Retina (tissue), 1 donor: ENCODE data around the gene PROCA1.

ENCODE experiments used
- DNase-seq: peaks from one replicate; pipeline ENCODE4 v3.0.0-alpha.2; 2016

PROCA1 gene

DNA sequence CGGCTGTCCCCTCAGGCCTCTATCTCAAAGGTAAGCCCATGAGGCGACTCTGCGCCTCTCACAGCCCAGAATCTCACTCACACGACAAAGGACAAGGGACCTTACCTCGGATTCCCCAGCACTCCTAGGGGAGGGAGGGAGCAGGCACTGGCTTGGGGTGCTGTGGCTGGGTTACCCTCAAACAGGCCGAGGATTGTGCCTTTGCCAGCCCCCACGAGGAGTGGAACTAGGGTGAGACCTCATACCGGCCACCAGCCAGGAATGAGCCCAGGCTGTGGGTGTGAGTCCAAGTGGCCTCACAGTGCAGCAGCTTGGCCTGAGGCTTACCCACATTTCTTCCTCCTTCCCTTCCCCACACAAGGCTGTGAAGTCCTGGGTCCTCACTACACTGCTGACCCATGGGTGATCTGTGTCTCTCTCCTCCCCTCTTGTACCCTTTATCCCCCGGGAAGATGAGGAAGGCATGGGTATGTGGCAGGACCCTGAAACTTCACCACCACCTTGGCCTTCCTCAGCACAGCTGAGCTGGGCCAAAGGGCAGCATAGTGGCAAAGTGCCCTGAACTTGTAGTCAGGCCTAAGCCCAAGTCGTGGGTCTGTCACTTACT lies 5.9 kb downstream of the PROCA1 start:
- DNase-seq: no peak

DNA sequence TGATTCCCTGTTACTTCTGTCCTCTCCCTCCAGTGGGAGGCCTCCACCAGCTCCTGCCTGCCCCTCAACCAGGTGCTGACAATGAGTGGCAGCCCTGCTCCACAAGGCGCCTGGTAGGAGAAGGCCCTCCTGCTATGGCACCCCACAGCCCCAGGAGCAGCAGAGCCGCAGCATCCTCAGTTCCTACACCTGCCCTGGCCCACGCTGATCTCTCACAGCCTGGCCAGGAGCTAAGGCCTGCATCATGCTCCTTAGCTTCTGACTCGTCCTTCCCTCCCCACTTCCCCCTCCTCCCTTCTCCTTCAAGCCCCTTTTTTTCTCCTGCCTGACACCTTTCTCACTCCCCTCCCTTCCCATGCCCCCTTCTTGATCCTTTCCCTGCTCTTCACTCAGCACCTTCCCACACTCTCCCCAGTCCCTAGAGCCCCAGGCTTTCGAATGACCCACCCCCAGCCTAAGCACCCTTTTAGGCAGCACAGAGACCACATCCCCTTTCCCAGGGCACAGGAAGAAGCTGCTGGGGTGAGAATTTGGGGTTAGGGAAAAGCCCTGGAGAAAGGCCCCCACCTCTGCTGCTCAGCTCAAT lies 6.5 kb downstream of the PROCA1 start:
- no peak for DNase-seq

DNA sequence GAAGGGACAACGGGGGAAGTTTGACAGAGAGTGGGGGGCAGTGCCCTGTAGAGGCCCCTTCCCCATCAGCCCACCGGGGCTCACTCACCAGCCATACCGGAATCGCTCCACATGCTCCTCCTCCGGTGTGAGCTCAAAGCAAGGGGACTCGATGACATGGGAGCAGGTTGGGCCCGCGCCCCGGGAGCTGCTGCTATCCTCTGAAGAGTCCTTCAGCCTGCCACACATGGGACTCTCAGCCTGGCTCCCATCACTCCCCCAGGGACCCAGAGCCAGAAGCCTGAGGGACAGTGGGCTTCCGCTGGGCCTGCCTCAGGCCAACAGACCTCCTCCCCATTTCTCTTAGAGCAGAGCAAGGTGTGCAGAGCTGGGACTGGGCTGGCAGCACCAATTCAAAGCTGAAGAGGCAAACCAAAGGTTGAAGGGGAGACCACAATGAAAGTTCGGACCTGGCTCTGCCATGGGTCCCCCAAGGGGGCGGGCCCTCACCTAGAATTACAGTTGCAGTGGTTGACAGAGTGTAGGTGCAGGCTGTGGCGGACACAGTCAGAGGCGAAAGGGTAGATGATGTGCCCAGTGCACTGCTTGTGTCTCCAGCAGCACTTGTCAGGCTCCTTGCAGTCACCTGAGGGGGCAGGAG lies 7.3 kb downstream of the PROCA1 start:
- no peak for DNase-seq

DNA sequence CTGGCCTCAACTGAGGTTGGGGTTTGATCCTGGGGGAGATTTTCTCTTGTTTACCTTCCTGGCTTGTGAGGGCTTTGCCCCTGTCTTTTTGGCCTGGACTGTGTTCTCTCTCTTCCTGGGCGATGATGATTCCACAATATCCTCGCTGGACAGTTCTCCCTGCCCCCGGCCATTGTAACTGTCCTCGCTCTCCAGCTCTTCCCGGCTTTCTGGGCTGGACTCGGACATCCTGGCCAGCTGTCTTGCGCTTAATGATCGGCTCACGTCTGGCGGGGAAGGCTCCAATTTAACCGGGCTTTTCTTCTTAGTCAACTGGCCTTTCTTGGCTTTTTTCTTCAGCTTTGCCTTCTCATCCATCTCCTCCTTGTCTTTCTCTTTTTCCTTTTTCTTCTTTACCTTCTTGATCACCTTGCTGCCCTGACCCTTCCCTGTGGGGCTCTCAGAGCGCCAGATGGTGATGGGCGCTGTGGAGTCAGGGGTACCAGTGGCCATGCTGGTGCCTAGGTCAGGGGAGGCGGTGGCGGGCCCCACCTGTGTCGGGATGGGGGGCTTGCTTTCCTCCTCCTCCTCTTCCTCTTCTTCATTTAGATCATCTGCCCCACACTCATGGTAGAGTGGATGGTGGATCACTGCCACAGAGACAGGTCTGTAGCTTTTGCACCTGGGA lies 8.0 kb downstream of the PROCA1 start:
- no peak for DNase-seq

DNA sequence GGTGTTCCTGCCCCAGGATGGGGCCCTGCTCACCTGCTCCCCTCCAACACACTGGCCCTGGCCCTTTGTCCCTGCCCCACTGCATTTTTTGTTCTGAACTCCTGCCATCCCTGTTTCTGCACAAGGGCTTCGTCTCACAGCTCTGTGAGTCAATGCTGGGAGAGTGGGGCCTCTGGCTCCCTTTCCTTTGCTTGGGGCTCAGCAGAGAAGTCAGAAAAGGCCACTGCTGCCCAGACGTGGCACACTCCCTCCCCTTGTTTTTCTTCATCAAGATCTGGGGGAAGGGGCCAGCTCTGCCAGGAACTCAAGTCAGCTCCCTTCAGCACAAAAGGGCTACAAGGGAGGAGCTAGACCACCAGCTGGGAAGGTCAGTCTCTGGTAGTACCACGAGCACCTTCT lies 8.9 kb downstream of the PROCA1 start:
- DNase-seq: no peak

DNA sequence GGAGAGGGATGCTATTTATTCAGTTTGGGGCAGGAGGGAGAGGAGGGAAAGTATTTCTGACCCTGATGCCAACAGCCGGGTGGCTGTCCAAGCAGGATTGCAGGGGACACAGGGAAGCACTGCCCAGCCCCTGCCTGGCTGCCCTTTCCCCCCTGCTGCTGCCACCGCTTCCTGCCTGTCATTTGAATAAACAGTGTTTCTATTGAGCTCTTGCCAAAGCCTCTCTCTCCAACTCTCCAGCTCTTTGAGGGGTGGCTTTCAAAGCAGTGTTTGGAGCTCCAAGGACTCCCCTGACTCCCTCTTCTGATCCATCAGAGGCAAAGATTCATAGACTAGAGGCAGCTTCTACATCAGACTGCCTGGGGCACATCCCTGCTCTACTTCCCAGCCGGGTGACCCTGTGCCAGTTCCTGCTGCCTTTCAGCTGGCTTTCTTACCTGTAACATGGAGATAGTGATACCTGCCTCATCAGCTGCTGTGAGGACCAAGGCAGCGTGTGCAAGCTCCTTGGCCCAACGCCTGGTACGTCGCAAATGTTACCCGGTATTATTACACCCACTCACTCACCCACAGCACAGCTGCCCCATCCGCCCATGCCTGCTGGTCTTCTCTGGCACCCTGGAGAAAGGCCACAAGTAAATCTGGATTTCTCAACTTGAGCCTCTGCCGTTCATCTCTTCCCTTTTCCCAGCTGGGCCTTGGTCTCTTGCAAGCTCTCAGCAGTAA lies 9.5 kb downstream of the PROCA1 start:
- no peak for DNase-seq

DNA sequence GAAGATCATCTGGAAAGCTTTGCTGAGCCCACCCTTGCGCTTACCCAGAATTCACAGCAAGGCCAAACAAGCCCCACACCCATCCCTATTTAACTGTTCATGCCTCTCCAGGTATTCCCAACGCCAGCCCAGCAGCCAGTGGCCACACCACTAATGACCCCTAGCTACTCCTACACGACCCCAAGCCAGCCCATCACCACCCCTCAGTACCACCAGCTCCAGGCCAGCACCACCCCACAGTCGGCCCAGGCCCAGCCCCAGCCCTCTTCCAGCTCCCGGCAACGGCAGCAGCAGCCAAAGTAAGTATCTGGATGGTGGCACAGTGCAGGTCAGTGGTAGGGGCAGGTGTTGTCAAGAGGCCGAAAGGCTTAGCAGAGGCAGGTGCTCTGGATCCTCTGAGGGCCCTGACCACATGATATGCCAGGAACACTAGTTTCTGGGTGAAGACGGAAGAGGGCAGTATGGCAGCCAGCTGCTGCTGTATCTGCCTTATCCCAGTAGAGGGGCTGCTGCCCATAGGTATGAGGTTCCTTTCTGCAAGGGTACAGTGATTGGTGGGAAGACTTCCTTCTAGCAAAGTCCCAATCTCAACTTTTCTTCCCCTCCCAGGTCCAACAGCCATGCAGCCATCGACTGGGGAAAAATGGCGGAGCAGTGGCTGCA lies 10.7 kb downstream of the PROCA1 start:
- DNase-seq: no peak

DNA sequence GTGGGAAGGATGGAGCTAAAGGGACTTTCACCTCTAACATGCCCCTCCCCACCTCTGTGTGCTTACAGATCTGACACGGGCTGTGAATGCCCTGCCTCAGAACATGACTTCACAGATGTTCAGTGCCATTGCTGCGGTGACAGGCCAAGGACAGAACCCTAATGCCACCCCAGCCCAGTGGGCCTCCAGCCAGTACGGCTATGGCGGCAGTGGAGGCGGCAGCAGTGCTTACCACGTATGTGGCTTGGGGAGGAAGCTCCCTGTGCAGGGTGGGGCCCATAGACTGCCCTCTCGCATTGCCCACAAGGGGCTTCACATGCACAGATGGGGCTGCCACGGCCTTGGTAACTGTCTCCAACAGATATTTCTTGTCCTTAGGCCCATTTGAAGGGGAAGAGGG lies 11.4 kb downstream of the PROCA1 start:
- no peak for DNase-seq

DNA sequence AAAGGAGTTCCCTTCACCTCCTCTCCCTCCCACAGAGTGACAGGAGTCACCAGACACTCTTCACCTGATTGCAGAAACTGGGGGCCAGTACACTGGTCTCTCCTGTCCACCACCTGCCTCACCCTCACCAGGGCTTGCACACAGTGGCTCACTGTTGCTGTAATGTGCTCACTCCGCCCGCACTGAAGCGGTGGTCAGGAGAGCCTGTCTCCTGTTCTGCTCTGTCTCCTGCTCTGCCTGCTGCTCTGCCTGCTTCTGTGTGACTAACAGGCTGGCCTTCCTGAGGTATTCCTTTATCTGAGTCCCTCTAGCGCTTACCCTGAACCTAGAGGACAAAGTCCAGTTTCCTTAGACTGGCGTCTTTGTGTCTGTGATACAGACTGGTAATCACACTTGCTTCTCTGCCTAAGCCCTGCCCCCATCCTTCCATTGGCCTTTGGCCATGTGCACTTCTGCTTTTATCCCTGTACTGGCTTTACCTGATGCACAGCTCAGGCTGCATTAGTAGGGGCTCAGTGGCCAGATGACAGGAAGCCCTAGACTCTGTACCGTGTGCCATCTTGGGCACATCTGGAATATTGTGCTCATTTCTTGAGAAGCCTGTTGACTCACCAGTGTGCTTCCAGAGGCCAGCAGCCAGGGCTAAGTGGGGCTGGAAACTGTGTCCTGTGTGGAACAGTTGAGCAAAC lies 13.3 kb downstream of the PROCA1 start:
- DNase-seq: no peak

DNA sequence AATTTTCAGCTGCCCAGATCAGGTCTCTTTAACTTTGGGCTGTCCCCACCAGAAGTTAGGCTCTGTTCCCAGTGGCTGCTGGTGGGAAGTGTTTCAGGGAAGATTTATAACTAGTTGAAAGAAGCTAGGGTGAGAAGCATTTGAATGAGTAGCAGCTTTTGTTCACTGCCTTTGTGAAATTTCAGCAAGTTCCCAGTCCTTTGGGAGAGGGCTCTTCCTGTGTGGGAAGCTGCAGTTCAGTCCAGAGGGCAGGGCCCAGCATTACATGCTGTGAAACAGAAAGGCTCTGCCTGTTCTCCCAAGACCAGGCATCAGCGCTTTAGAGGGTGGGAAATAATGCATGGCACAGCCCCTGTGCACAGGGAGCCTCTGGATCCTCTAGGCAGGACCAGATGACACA lies 17.8 kb downstream of the PROCA1 start:
- DNase-seq: no peak

DNA sequence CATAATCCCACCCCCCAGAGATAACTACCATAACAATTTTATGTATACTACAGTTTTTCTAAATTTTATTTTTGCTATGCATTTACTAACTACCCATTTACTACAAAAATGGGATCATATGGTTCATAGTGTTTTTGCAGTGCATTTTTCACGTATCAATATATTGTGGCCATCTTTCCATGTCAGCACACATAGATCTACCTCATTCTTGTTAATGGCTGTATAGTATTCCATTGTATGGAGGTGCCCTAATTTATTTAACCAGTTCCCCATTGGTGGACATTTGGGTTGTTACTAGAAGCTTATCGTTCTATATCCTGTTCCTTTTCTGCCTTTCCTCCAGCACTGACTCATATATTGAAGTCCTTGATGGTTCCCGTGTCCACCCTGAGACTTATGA lies 22.7 kb downstream of the PROCA1 start:
- DNase-seq: no peak

DNA sequence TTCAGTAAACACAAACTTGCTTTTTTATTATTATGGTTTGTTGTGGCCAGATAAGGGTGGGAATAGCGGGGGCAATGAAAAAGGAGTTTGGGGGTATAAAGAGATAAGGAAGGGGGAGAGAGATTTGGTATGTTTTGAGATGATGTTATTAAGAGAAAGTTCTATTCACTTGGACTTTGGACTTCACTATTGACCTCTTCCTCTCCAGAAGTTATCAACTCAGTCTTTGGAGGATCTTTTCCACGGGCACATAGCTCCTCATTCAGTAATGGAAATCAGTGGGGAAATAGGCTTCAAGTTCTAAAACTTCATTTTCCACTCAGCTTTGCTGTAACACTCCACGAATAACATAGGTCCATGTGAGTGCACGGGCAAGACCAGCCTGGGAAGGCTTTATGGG lies 23.2 kb downstream of the PROCA1 start:
- DNase-seq: no peak

DNA sequence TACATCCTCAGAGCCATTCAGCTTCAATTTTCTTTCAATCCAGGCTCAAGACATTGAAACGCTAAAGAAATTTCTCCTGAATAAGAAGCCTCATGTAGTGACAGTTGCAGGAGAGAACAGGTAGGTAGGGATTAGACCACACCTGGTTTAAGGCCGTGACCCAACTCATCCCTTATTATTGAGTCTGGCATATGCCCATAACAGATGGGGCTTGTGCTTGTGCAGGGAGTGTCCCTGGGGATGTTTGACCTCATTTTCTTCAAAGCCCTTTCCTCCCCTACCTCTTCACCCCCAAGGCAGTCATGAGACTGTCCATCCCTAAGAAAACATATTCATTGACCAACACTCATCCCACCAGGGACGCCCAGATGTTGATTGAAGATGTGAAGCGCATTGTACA lies 25.4 kb downstream of the PROCA1 start:
- DNase-seq: no peak

DNA sequence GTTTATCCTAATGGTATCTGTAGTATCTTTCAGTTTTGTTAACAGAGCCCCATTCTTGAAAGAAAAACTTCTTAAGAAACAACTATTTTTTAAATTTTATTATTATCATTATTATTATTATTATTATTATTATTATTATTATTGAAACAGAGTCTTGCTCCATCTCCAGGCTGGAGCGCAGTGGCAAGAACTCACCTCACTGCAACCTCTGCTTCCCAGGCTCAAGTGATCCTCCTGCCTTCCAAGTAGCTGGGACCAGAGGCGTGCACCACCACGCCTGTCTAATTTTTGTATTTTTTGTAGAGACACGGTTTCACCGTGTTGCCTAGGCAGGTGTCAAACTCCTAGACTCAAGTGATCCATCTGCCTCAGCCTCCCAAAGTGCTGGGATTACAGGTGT lies 26.3 kb downstream of the PROCA1 start:
- no peak for DNase-seq

DNA sequence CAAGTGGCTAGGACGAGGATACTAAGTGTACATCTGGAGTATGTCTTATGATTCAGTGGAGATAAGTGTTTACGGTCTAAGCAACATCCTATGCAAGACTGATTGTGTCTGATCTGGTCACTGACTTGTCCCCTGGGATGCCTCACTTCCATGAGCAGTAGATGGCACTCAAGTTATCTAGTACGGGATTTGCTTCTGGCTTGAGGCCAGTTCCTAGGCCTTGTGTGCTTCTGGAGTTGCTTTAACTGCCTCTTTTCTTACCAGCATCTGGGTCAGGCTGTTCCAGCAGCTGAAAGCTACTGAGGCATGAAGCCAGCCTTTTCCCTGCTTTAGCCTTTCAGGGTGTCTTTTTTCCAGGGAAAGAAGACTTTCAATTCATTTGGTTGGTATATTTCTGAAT lies 26.7 kb downstream of the PROCA1 start:
- DNase-seq: peak; percentile 17

DNA sequence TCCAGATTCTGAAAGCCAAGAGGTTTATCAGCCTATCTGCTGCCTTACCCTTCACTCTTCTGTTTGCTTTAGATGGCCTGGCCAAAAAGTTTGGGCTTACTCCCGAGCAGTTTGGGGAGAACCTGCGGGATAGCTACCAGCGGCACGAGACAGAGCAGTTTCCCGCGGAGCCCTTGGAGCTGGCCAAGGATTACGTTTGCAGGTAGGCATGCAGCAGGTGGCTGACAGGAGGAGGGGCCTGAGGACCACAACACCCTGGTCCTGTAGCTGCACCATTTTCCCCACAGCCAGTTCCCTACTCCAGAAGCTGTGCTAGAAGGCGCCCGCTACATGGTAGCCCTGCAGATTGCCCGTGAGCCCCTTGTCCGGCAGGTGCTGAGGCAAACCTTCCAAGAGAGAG lies 29.0 kb downstream of the PROCA1 start:
- DNase-seq: no peak

DNA sequence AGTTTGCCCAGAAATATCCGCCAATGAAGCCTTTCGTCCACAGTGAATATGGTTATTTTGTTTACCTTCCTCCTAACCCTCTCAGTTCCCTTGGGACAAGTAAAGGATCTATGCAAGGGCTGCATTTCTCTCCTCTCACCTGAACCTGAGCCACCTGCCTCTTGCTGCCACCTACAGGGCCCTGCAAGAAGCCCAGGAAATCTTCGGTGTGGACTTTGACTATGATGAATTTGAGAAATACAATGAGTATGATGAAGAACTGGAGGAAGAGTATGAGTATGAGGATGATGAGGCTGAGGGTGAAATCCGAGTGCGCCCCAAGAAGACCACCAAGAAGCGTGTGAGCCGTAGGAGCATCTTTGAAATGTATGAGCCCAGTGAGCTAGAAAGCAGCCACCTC lies 35.7 kb downstream of the PROCA1 start:
- no peak for DNase-seq

DNA sequence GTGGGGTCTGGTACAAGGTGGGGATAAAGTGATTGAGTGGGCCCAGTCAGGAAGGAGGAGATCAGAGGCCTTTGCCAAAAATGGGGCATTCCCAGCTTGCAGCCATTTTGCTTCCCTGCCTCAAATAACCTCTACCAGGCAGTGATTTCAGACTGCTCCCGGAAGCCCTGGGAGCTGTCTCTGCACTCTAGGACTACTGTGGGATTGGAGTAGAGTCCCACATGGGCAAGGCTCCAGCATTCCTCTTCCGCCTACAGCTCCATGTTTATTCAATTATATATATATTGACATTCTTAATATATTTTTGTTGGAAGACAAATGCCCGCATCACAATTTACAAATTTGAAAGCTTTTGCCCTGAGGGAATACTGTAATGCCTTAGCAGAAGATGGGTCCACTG lies 36.2 kb downstream of the PROCA1 start:
- DNase-seq: no peak

DNA sequence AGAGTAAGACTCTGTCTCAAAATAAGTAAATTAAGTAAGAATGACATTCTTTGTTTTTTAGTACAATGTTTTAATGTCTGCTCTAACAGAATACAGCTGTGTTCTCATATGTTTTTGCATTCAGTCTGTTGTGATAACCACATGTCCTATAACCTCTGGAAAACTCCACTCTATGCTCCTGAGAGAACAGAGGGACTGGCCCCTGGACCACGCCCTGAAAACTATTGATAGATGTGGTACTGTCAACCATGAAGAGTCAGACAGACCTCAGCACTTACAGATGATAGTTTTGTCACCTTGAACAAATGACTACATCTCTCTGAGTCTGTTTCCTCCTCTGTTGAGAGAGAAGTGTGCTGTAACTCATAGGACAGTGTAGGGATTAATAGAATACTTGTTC lies 41.8 kb downstream of the PROCA1 start:
- DNase-seq: no peak

DNA sequence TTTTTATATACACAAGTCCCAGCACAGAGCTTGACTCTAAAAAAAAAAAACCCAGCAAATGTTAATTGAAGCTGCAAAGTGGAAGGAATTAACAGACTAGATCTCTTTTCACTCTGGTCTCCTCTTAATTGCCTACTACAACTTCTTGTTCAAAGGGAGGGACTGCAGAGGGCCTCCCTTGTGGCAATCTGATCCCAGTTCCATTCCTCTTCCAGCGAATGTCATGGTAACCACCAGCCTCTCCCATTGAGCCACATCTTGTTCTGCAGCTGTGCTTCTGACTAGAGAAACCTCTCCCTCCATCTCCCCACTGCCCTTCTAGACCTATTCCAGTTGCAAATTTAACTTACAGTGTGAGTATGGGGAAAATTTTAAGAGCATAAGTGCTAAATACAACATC lies 43.8 kb downstream of the PROCA1 start:
- DNase-seq: no peak

DNA sequence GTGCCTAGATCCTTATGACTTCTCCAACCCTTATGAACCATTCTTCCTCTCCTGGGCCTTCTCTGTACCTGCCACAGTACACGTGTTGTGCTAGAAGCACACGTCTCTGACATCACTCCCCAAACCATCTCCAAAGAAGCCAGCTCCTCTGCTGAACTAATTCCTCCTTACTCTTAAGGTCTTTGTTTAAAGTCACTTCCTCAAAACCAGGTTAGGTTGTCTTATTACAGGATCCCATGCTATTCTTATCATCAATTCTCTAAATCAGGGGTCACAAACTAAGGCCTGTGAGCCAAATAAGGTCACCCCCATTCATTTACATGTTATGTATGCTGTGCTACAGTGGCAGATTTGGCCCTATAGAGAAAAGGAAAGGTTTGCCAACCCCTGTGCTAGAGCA lies 45.7 kb downstream of the PROCA1 start:
- no peak for DNase-seq

DNA sequence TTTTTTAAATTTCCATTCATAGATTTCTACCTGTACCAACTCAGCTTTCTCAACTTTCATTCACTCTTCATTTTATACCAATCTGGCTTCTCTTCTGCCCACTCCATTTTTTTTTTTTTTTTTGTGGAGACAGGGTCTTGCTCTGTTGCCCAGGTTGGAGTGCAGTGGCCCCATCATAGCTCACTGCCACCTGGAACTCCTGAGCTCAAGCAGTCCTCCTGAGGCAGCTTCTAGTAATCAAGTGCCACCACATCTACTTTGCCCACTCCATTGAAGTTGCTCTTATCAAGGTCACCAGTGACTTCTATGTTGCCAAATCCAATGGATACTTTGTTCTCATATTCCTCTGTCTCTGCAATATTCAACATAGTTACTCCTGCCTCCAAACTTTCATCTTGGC lies 48.0 kb downstream of the PROCA1 start:
- no peak for DNase-seq

DNA sequence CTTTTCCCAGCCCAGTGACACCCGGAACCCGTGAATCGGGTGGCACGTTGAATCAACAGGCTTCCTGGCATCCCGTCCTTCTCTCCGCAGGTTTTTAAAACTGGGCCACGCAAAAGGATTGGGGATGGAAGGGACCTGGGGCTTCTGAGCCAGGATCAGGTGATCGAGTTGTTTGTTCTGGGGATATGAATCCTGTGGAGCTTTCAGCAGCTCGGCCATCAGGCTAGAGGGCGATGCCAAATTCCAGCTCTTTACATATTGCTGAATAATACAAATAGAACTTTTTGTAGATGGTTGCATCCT lies 49.2 kb downstream of the PROCA1 start:
- DNase-seq: no peak
